Measurements from ENCODE around the gene MAPKAPK3. TPM values are rescaled to one million over a fixed set of nuclear protein-coding genes. Genes with fewer than 3 reads are reported as not detected.

The MAPKAPK3 gene
- polyA plus RNA-seq, 1 donor from 2014 or later, result 4.3 TPM

GRCh38 chr3:50605901-50606326, 11.0 kb upstream of the MAPKAPK3 start:
- H3K4me2 ChIP-seq (ENCODE audit: low read length), result no peak overlapping the region
- H4K20me1 ChIP-seq (ENCODE audit: insufficient read depth), result no peaks in the 10 kb centered on the region
- H2AFZ ChIP-seq (ENCODE audit: low read depth, low read length), result no peak overlapping the region
- TF ChIP-seq SMC3 (conservative IDR thresholded peaks at IDR 0.05; ENCODE audit: poor library complexity) (no peak), EP300 (conservative IDR thresholded peaks at IDR 0.05; ENCODE audit: poor library complexity, severe bottlenecking) (no peak), RAD21 (conservative IDR thresholded peaks at IDR 0.05) (no peak), CTCF (IDR thresholded peaks at IDR 0.05; ENCODE audit: poor library complexity, severe bottlenecking) (no peak), EZH2 (IDR thresholded peaks at IDR 0.05; ENCODE audit: borderline replicate concordance, insufficient read depth, low read length, poor library complexity, severe bottlenecking) (no peak), TAF1 (IDR thresholded peaks at IDR 0.05; ENCODE audit: low read depth) (no peak), POLR2AphosphoS5 (IDR thresholded peaks at IDR 0.05) (no peak), MXI1 (conservative IDR thresholded peaks at IDR 0.05; ENCODE audit: poor library complexity, severe bottlenecking) (no peak), REST (IDR thresholded peaks at IDR 0.05; ENCODE audit: borderline replicate concordance) (no peak)
- H3K27ac ChIP-seq (ENCODE audit: low read length), result no peak overlapping the region
- no peaks in the 10 kb centered on the region for H3F3A ChIP-seq (ENCODE audit: insufficient read depth, low read length, poor library complexity, severe bottlenecking)
- peaks cover under 1% of the 10 kb centered on the region for H3K27me3 ChIP-seq (ENCODE audit: insufficient read depth, low read depth, low read length)
- H3K9me3 ChIP-seq (ENCODE audit: low read length), result no peaks in the 10 kb centered on the region
- H3K9ac ChIP-seq (ENCODE audit: low read length), result no peak overlapping the region
- no peaks in the 10 kb centered on the region for H3K9me2 ChIP-seq (ENCODE audit: insufficient read depth, low read length)
- no peak overlapping the region for H3K4me3 ChIP-seq (ENCODE audit: low read length)
- H3K36me3 ChIP-seq (ENCODE audit: insufficient read depth, low read length), result no peaks in the 10 kb centered on the region
- H3K79me2 ChIP-seq (replicated peaks; ENCODE audit: insufficient read depth, low read length), result no peaks in the 10 kb centered on the region

- Histone ChIP-seq H4K20me1 (ENCODE audit: insufficient read depth) (no peaks in the 10 kb centered on the region), H3K27ac (ENCODE audit: low read length) (no peak overlapping the region), H2AFZ (ENCODE audit: low read depth, low read length) (no peak overlapping the region), H3K9ac (ENCODE audit: low read length) (no peak overlapping the region), H3K27me3 (ENCODE audit: insufficient read depth, low read depth, low read length) (peaks cover 6% of the 10 kb centered on the region), H3F3A (ENCODE audit: insufficient read depth, low read length, poor library complexity, severe bottlenecking) (no peaks in the 10 kb centered on the region), H3K4me3 (ENCODE audit: low read length) (no peak overlapping the region), H3K9me2 (ENCODE audit: insufficient read depth, low read length) (no peaks in the 10 kb centered on the region), H3K79me2 (replicated peaks; ENCODE audit: insufficient read depth, low read length) (no peaks in the 10 kb centered on the region), H3K9me3 (ENCODE audit: low read length) (no peaks in the 10 kb centered on the region), H3K36me3 (ENCODE audit: insufficient read depth, low read length) (no peaks in the 10 kb centered on the region), H3K4me2 (ENCODE audit: low read length) (no peak overlapping the region)
- TF ChIP-seq EP300 (conservative IDR thresholded peaks at IDR 0.05; ENCODE audit: poor library complexity, severe bottlenecking) (no peak), SMC3 (conservative IDR thresholded peaks at IDR 0.05; ENCODE audit: poor library complexity) (no peak), RAD21 (conservative IDR thresholded peaks at IDR 0.05) (no peak), MXI1 (conservative IDR thresholded peaks at IDR 0.05; ENCODE audit: poor library complexity, severe bottlenecking) (no peak)
These were observed 10.4 kb upstream of the MAPKAPK3 start for GRCh38 chr3:50606596-50606995.
